ENCODE data around the gene RABEP2. TPM values are rescaled to one million over a fixed set of nuclear protein-coding genes. Genes with fewer than 3 reads are reported as not detected.

RABEP2 gene
- total and polyA plus RNA-seq, 12 donors, result 1.4 to 121 (median 47.7) TPM

DNA sequence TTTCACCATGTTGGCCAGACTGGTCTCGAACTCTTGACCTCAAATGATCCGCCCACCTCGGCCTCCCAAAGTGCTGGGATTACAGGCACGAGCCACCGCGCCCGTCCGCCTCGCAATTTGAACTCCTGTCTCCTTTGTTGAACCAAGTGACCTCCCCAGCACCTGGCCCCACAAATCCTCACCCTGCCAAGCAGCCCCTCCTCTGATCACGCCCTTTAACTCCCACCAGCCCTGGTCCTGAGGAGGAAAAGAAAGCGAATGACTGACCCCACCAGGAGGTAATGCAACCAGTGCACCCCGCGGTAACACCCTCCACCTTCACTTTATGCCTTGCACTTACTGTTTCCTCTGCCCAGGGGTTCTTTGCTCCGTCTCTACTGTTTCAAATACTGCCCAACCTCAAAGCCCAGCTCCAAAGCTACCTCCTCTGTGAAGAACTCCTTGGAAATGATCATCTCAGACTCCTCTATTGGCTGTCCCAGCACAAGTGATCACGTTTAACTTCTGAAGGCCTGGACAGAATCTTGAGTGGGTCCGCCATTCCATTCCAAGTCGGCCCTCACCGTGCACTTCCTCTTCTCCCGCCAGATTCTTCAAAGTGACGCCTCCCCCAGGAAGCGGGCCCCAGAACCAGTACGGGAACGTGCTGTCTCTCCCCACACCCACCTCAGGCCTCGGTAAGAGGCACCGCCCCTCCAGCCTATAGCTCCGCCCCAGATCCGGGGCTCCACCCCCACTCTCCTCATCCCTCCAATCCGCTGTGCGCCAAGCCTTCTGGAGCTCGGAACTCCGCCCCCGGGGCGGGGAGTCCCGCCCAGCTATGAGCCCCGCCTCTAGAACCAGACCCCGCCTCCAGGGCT is 11.1 kb upstream of the RABEP2 start:
- no peaks in the 10 kb centered on the region for H3K4me1 ChIP-seq (replicated peaks in 1 of 2)
- no peaks in the 10 kb centered on the region for H3K27me3 ChIP-seq
- no peak for TF ChIP-seq POLR2A (IDR thresholded peaks at IDR 0.05)
- TF ChIP-seq, protein P1, sequence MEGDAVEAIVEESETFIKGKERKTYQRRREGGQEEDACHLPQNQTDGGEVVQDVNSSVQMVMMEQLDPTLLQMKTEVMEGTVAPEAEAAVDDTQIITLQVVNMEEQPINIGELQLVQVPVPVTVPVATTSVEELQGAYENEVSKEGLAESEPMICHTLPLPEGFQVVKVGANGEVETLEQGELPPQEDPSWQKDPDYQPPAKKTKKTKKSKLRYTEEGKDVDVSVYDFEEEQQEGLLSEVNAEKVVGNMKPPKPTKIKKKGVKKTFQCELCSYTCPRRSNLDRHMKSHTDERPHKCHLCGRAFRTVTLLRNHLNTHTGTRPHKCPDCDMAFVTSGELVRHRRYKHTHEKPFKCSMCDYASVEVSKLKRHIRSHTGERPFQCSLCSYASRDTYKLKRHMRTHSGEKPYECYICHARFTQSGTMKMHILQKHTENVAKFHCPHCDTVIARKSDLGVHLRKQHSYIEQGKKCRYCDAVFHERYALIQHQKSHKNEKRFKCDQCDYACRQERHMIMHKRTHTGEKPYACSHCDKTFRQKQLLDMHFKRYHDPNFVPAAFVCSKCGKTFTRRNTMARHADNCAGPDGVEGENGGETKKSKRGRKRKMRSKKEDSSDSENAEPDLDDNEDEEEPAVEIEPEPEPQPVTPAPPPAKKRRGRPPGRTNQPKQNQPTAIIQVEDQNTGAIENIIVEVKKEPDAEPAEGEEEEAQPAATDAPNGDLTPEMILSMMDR (IDR thresholded peaks at IDR 0.05), result no peak
- H3K9me3 ChIP-seq (replicated peaks in 1 of 3), result no peaks in the 10 kb centered on the region
- 36 to 41% (median 37%) methylated on average over 31 to 36 of the region's 36 CpGs for WGBS, 4 donors
- H3K27ac ChIP-seq, result no peak overlapping the region
- H3K4me3 ChIP-seq, result peak overlapping the region in 1 of 4 donors; percentile 40
- intact Hi-C loops (cut with DNase I), result loop anchor here in 1 of 2 donors (5.0 kb wide), 1 partner anchor 59 kb away; the partner anchor contains the start of gene ATP2A1
- peak; percentile 83 to 90 (median 85) for DNase-seq
- H3K36me3 ChIP-seq (replicated peaks in 1 of 2), result no peaks in the 10 kb centered on the region

DNA sequence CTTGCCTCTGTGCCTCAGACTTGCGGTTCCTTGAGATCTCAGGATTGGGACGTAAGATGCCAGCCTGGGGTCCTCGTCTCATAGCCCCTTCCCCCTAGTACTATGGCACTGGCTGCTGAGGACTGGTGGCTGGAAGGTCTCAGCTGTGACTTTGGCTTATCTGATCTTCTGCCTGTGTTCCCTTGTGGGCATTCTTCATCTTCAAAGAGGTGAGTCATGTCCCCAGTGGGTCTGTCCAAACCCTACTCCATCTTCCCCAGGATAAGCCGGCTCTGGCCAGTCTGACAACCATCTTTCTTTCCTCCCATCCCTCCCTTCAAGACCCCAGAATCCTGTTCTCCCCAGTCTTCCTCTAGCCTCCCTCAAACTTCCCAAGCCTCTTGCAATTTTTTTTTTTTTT is 10.3 kb upstream of the RABEP2 start:
- WGBS, 4 donors, result 56 to 88% (median 82%) methylated on average over 1 to 4 of the region's 4 CpGs
- Histone ChIP-seq H3K27ac (no peak overlapping the region), H3K36me3 (replicated peaks in 1 of 2) (no peaks in the 10 kb centered on the region), H3K9me3 (replicated peaks in 1 of 3) (no peaks in the 10 kb centered on the region), H3K27me3 (no peaks in the 10 kb centered on the region), H3K4me1 (replicated peaks in 1 of 2) (no peaks in the 10 kb centered on the region), H3K4me3 (no peak overlapping the region)
- no peak for TF ChIP-seq POLR2A (IDR thresholded peaks at IDR 0.05)
- TF ChIP-seq, protein P1 (IDR thresholded peaks at IDR 0.05), result no peak
- intact Hi-C loops (cut with DNase I), result loop anchor here in 1 of 2 donors (5.0 kb wide), 1 partner anchor 58 kb away; the partner anchor contains the start of gene ATP2A1
- DNase-seq, result no peak

DNA sequence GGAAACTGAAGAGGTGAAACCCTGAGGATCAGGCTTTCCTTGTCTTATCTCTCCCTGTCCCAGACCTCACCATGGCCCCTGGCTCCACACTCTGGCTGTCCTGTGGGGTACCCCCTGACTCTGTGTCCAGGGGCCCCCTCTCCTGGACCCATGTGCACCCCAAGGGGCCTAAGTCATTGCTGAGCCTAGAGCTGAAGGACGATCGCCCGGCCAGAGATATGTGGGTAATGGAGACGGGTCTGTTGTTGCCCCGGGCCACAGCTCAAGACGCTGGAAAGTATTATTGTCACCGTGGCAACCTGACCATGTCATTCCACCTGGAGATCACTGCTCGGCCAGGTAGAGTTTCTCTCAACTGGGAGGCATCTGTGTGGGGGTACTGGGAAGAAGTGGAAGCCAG is 8.1 kb upstream of the RABEP2 start:
- Histone ChIP-seq H3K36me3 (replicated peaks in 1 of 2) (no peaks in the 10 kb centered on the region), H3K4me3 (no peak overlapping the region), H3K4me1 (replicated peaks in 1 of 2) (no peaks in the 10 kb centered on the region), H3K9me3 (replicated peaks in 1 of 3) (no peaks in the 10 kb centered on the region), H3K27me3 (no peaks in the 10 kb centered on the region), H3K27ac (no peak overlapping the region)
- no peak for DNase-seq
- TF ChIP-seq, protein P1 (IDR thresholded peaks at IDR 0.05), result no peak
- TF ChIP-seq POLR2A (IDR thresholded peaks at IDR 0.05), result no peak
- intact Hi-C loops (cut with DNase I), result loop anchor here in 1 of 2 donors (5.0 kb wide), 1 partner anchor 66 kb away; no protein-coding TSS in a partner anchor
- 68 to 93% (median 77%) methylated on average over 4 to 8 of the region's 8 CpGs for WGBS, 4 donors

DNA sequence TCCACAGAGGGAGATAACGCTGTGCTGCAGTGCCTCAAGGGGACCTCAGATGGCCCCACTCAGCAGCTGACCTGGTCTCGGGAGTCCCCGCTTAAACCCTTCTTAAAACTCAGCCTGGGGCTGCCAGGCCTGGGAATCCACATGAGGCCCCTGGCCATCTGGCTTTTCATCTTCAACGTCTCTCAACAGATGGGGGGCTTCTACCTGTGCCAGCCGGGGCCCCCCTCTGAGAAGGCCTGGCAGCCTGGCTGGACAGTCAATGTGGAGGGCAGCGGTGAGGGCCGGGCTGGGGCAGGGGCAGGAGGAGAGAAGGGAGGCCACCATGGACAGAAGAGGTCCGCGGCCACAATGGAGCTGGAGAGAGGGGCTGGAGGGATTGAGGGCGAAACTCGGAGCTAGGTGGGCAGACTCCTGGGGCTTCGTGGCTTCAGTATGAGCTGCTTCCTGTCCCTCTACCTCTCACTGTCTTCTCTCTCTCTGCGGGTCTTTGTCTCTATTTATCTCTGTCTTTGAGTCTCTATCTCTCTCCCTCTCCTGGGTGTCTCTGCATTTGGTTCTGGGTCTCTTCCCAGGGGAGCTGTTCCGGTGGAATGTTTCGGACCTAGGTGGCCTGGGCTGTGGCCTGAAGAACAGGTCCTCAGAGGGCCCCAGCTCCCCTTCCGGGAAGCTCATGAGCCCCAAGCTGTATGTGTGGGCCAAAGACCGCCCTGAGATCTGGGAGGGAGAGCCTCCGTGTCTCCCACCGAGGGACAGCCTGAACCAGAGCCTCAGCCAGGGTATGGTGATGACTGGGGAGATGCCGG is 7.5 kb upstream of the RABEP2 start:
- TF ChIP-seq POLR2A (IDR thresholded peaks at IDR 0.05), result no peak
- TF ChIP-seq, protein P1 (IDR thresholded peaks at IDR 0.05), result no peak
- Histone ChIP-seq H3K27ac (no peak overlapping the region), H3K4me1 (replicated peaks in 1 of 2) (no peaks in the 10 kb centered on the region), H3K4me3 (no peak overlapping the region), H3K36me3 (replicated peaks in 1 of 2) (no peaks in the 10 kb centered on the region), H3K27me3 (no peaks in the 10 kb centered on the region), H3K9me3 (replicated peaks in 1 of 3) (no peaks in the 10 kb centered on the region)
- intact Hi-C loops (cut with DNase I), result loop anchor here in 1 of 2 donors (5.0 kb wide), 1 partner anchor 65 kb away; no protein-coding TSS in a partner anchor
- DNase-seq, result no peak
- 87 to 91% (median 88%) methylated on average over 18 to 20 of the region's 20 CpGs for WGBS, 4 donors
